OCI-LY3 (cell line): ENCODE results near the gene MAZ.

Experiments
- H2AFZ ChIP-seq: fragments of 200-600, 300-600 bp; shearing (Covaris generic); 2 replicates; pipeline ENCODE4 v1.6.0; 2014; ENCODE audit warnings: antibody characterized with exemption, low read depth, low read length
- H3K27ac ChIP-seq: fragments of 200-600, 300-600 bp; sonication (generic); 2 replicates; pipeline ENCODE4 v1.5.1; 2014; ENCODE audit warnings: mild to moderate bottlenecking, low read length, moderate library complexity, mixed read lengths
- H3K27me3 ChIP-seq: fragments of 200-600, 300-600 bp; sonication (generic); 2 replicates; pipeline ENCODE4 v1.6.1; 2014; ENCODE audit warnings: low read depth, low read length, mixed read lengths
- H3K36me3 ChIP-seq: fragments of 200-600, 300-600 bp; sonication (generic); replicated peaks from 2 replicates; pipeline ENCODE3; 2014; ENCODE audit warnings: low read depth, low read length, mixed read lengths
- H3K4me1 ChIP-seq: fragments of 300-600, 200-600 bp; sonication (generic); 2 replicates; pipeline ENCODE4 v1.6.1; 2014; ENCODE audit warnings: low read length, mixed read lengths
- H3K4me2 ChIP-seq: fragments of 200-600, 300-600 bp; sonication (generic); 2 replicates; pipeline ENCODE4 v1.6.1; 2014; ENCODE audit warnings: low read length, mixed read lengths
- H3K4me3 ChIP-seq: fragments of 300-600, 200-600 bp; sonication (generic); 2 replicates; pipeline ENCODE4 v1.5.1; 2014; ENCODE audit warnings: antibody characterized with exemption, mild to moderate bottlenecking, low read length, moderate library complexity
- H3K79me2 ChIP-seq: fragments of 300-600, 200-600 bp; shearing (Covaris generic); 2 replicates; pipeline ENCODE4 v1.6.1; 2014; ENCODE audit warnings: mild to moderate bottlenecking, low read length, mixed read lengths
- H3K9ac ChIP-seq: fragments of 300-600, 200-600 bp; shearing (Covaris generic); 2 replicates; pipeline ENCODE4 v1.6.0; 2014; ENCODE audit warnings: mild to moderate bottlenecking, low read length, moderate library complexity
- H3K9me3 ChIP-seq: fragments of 200-600, 300-600 bp; shearing (Covaris generic); 2 replicates; pipeline ENCODE4 v1.6.1; 2014; ENCODE audit warnings: low read length, mixed read lengths; ENCODE audit not compliant: insufficient read depth
- H4K20me1 ChIP-seq: fragments of 200-600, 300-600 bp; sonication (generic); 2 replicates; pipeline ENCODE4 v1.6.1; 2016; ENCODE audit warnings: low read length, mixed read lengths; ENCODE audit not compliant: insufficient read depth
- CTCF ChIP-seq: fragments of 200-600, 300-600 bp; sonication (generic); IDR thresholded peaks from 2 replicates; pipeline ENCODE4 v1.5.1; 2014; ENCODE audit warnings: antibody characterized with exemption, low read length, low read depth
- EZH2phosphoT487 ChIP-seq: fragments of 200-600 bp; shearing (Covaris generic); IDR thresholded peaks from 2 replicates; pipeline ENCODE4 v1.6.1; 2018; ENCODE audit warnings: antibody characterized with exemption, mixed run types, low read depth

MAZ gene

GRCh38 chr16:29802416-29802935 lies 3.9 kb upstream of the MAZ start:
- TF ChIP-seq CTCF (no peak), EZH2phosphoT487 (no peak)
- Histone ChIP-seq H3K4me2 (no peak overlapping the region), H3K4me3 (no peak overlapping the region), H3K4me1 (peaks cover 22% of the 10 kb centered on the region), H3K9me3 (no peaks in the 10 kb centered on the region), H3K27ac (no peak overlapping the region), H3K79me2 (peaks cover 10% of the 10 kb centered on the region), H3K36me3 (peaks cover 56% of the 10 kb centered on the region), H4K20me1 (no peaks in the 10 kb centered on the region), H3K27me3 (no peaks in the 10 kb centered on the region), H2AFZ (no peak overlapping the region), H3K9ac (no peak overlapping the region)

- peaks cover 58% of the 10 kb centered on the region for H3K36me3 ChIP-seq
- no peaks in the 10 kb centered on the region for H3K9me3 ChIP-seq
- H2AFZ ChIP-seq: no peak overlapping the region
- H3K27ac ChIP-seq: peak overlapping the region; percentile 72
- peak overlapping the region; percentile 81; the same call in 1 of the 2 replicates for H3K4me3 ChIP-seq
- H3K79me2 ChIP-seq: peaks cover 26% of the 10 kb centered on the region
- peaks cover 11% of the 10 kb centered on the region for H4K20me1 ChIP-seq
- 0 out of 2 replicates have a peak overlapping the region, but pooled peaks have one; percentile 82 for H3K9ac ChIP-seq
- H3K27me3 ChIP-seq: no peaks in the 10 kb centered on the region
- TF ChIP-seq CTCF (no peak), EZH2phosphoT487 (no peak)
- peaks cover 37% of the 10 kb centered on the region for H3K4me1 ChIP-seq
- H3K4me2 ChIP-seq: peak overlapping the region; percentile 71
Measured at GRCh38 chr16:29804020-29804419, 2.3 kb upstream of the MAZ start.

GRCh38 chr16:29804455-29805231 lies 1.7 kb upstream of the MAZ start:
- peaks cover 28% of the 10 kb centered on the region for H3K79me2 ChIP-seq
- peaks cover 16% of the 10 kb centered on the region for H4K20me1 ChIP-seq
- peak overlapping the region; percentile 72 for H3K27ac ChIP-seq
- TF ChIP-seq CTCF: no peak
- TF ChIP-seq EZH2phosphoT487: no peak
- no peaks in the 10 kb centered on the region for H3K27me3 ChIP-seq
- peak overlapping the region; percentile 81 for H3K4me3 ChIP-seq
- peak overlapping the region; percentile 82 for H3K9ac ChIP-seq
- no peak overlapping the region for H2AFZ ChIP-seq
- H3K9me3 ChIP-seq: no peaks in the 10 kb centered on the region
- peaks cover 43% of the 10 kb centered on the region for H3K4me1 ChIP-seq
- H3K36me3 ChIP-seq: peaks cover 57% of the 10 kb centered on the region
- peak overlapping the region; percentile 71 for H3K4me2 ChIP-seq

GRCh38 chr16:29805232-29806098 lies 864 bp upstream of the MAZ start:
- H4K20me1 ChIP-seq: peaks cover 20% of the 10 kb centered on the region
- H3K79me2 ChIP-seq: peaks cover 28% of the 10 kb centered on the region
- H3K4me2 ChIP-seq: peak overlapping the region; percentile 71
- peak overlapping the region; percentile 72 for H3K27ac ChIP-seq
- H3K9me3 ChIP-seq: no peaks in the 10 kb centered on the region
- H3K27me3 ChIP-seq: no peaks in the 10 kb centered on the region
- peaks cover 51% of the 10 kb centered on the region for H3K4me1 ChIP-seq
- TF ChIP-seq EZH2phosphoT487 (no peak), CTCF (no peak)
- H3K4me3 ChIP-seq: peak overlapping the region; percentile 81
- H3K36me3 ChIP-seq: peaks cover 61% of the 10 kb centered on the region
- H2AFZ ChIP-seq: no peak overlapping the region
- peak overlapping the region; percentile 82 for H3K9ac ChIP-seq
